Mesenchymal stem cell (in vitro differentiated cells and primary cell): ENCODE measurements around the gene GABRR1.
A peak's percentile ranks its signal among the peaks of the same experiment; 100 is the strongest.

Experiments
- DNase-seq: peaks from one replicate; pipeline ENCODE4 v3.0.0-alpha.2; 2013
- H2AFZ ChIP-seq: one replicate; pipeline ENCODE4 v1.6.1; 2013; ENCODE audit warnings: low read depth, mild to moderate bottlenecking, control low read depth, inconsistent platforms, low read length, moderate library complexity
- H2AK5ac ChIP-seq: 2 replicates; pipeline ENCODE4 v1.6.1; 2013; ENCODE audit warnings: low read length, moderate library complexity, mild to moderate bottlenecking, inconsistent platforms; ENCODE audit not compliant: severe bottlenecking
- H2BK120ac ChIP-seq: one replicate; pipeline ENCODE4 v1.6.1; 2013; ENCODE audit warnings: low read depth, mild to moderate bottlenecking, inconsistent platforms, low read length, moderate library complexity
- H2BK12ac ChIP-seq, 2 experiments: one replicate each; pipeline ENCODE4 v1.6.1; 2013; ENCODE audit warnings: inconsistent platforms in 2 of 2, low read length in 2 of 2, mild to moderate bottlenecking in 2 of 2, moderate library complexity in 2 of 2, control low read depth in 1 of 2
- H2BK15ac ChIP-seq: one replicate; pipeline ENCODE4 v1.6.1; 2013; ENCODE audit warnings: mild to moderate bottlenecking, low read depth, inconsistent platforms; ENCODE audit not compliant: poor library complexity, severe bottlenecking
- H2BK5ac ChIP-seq: 2 replicates; pipeline ENCODE4 v1.6.1; 2013; ENCODE audit warnings: low read depth, mild to moderate bottlenecking, low read length, control low read depth, inconsistent platforms; ENCODE audit not compliant: poor library complexity, severe bottlenecking
- H3K14ac ChIP-seq, 2 experiments: one replicate each; pipeline ENCODE4 v1.6.1; 2013; ENCODE audit warnings: inconsistent platforms in 2 of 2, low read length in 2 of 2, control low read depth in 1 of 2, mild to moderate bottlenecking in 1 of 2, moderate library complexity in 1 of 2
- H3K18ac ChIP-seq, 2 experiments: one replicate each; pipeline ENCODE4 v1.6.1; 2013; ENCODE audit warnings: inconsistent platforms in 2 of 2, low read length in 2 of 2, control low read depth in 1 of 2, low read depth in 1 of 2, mild to moderate bottlenecking in 1 of 2
- H3K23ac ChIP-seq, 2 experiments: one replicate each; pipeline ENCODE4 v1.6.1; 2013; ENCODE audit warnings: inconsistent platforms in 2 of 2, low read length in 2 of 2, mild to moderate bottlenecking in 2 of 2, moderate library complexity in 2 of 2, control low read depth in 1 of 2
- H3K27ac ChIP-seq: 2 replicates; pipeline ENCODE4 v1.5.1; 2013; ENCODE audit warnings: mild to moderate bottlenecking, moderate library complexity, low read length, control low read depth, inconsistent platforms; ENCODE audit not compliant: poor library complexity, severe bottlenecking
- H3K27me3 ChIP-seq, 2 experiments: 2 replicates each; pipeline versions ENCODE4 v1.6.1 to v1.7.0; 2013; ENCODE audit warnings: low read length in 2 of 2, mild to moderate bottlenecking in 2 of 2, moderate library complexity in 2 of 2, control low read depth in 1 of 2, inconsistent platforms in 1 of 2; ENCODE audit not compliant: control insufficient read depth in 1 of 2, insufficient read depth in 1 of 2
- H3K36me3 ChIP-seq, 2 experiments: 2 replicates each; pipeline versions ENCODE4 v1.6.1 to v1.7.0; 2013; ENCODE audit warnings: low read length in 2 of 2, control low read depth in 1 of 2, inconsistent platforms in 1 of 2, low read depth in 1 of 2, mild to moderate bottlenecking in 1 of 2; ENCODE audit not compliant: insufficient read depth in 2 of 2, control insufficient read depth in 1 of 2
- H3K4ac ChIP-seq, 2 experiments: one replicate each; pipeline ENCODE4 v1.6.1; 2013; ENCODE audit warnings: inconsistent platforms in 2 of 2, low read length in 2 of 2, mild to moderate bottlenecking in 2 of 2, moderate library complexity in 2 of 2, control low read depth in 1 of 2, low read depth in 1 of 2
- H3K4me1 ChIP-seq: 2 replicates; pipeline ENCODE4 v1.6.1; 2013; ENCODE audit warnings: low read depth, low read length, control low read depth; ENCODE audit not compliant: control insufficient read depth, insufficient read depth
- H3K4me2 ChIP-seq: 2 replicates; pipeline ENCODE4 v1.6.1; 2013; ENCODE audit warnings: low read length, mild to moderate bottlenecking, inconsistent platforms; ENCODE audit not compliant: poor library complexity, severe bottlenecking
- H3K4me3 ChIP-seq, 2 experiments: 2 replicates each; pipeline versions ENCODE4 v1.5.1 to v1.7.0; 2013; ENCODE audit warnings: low read length in 2 of 2, mild to moderate bottlenecking in 2 of 2, control low read depth in 1 of 2, low read depth in 1 of 2; ENCODE audit not compliant: insufficient read depth in 1 of 2
- H3K79me1 ChIP-seq: replicated peaks from 2 replicates; pipeline ENCODE4 v1.6.1; 2013; ENCODE audit warnings: mild to moderate bottlenecking, control low read depth, low read length, inconsistent platforms; ENCODE audit not compliant: poor library complexity, severe bottlenecking
- H3K9ac ChIP-seq: 2 replicates; pipeline ENCODE4 v1.7.0; 2013; ENCODE audit warnings: mild to moderate bottlenecking, low read length, moderate library complexity
- H3K9me3 ChIP-seq: 2 replicates; pipeline ENCODE4 v1.7.0; 2013; ENCODE audit warnings: mild to moderate bottlenecking, low read length; ENCODE audit not compliant: control insufficient read depth
- H4K8ac ChIP-seq: one replicate; pipeline ENCODE4 v1.6.1; 2013; ENCODE audit warnings: inconsistent platforms, mild to moderate bottlenecking, low read length, moderate library complexity
- H4K91ac ChIP-seq: one replicate; pipeline ENCODE4 v1.6.1; 2013; ENCODE audit warnings: mild to moderate bottlenecking, low read length, inconsistent platforms
- WGBS: methylation state at CpG from one replicate; pipeline ENCODE4 v1.1.7; 2013; ENCODE audit warnings: mixed read lengths; 5-methylcytosine and 5-hydroxymethylcytosine counted together

GABRR1 gene

GRCh38 chr6:89250239-89250638, 33.1 kb upstream of the GABRR1 start:
- Histone ChIP-seq H3K4me2 (no peak overlapping the region), H3K36me3 (no peaks in the 10 kb centered on the region), H2BK120ac (no peak overlapping the region), H3K18ac (no peak overlapping the region), H4K91ac (no peak overlapping the region), H3K23ac (no peak overlapping the region), H3K9ac (no peak overlapping the region), H3K79me1 (no peaks in the 10 kb centered on the region), H3K4ac (no peak overlapping the region), H2BK5ac (no peak overlapping the region), H3K27me3 (peaks cover 18 to 38% of the 10 kb centered on the region in 2 experiments), H4K8ac (no peak overlapping the region), H2AK5ac (no peak overlapping the region), H3K4me3 (no peak overlapping the region), H2BK15ac (no peak overlapping the region), H3K9me3 (no peaks in the 10 kb centered on the region), H3K14ac (no peak overlapping the region), H2BK12ac (no peak overlapping the region), H2AFZ (no peak overlapping the region), H3K4me1 (no peaks in the 10 kb centered on the region), H3K27ac (no peak overlapping the region)
- WGBS, result 73% methylated on average over 6 of the region's 7 CpGs
- no peak for DNase-seq

DNA sequence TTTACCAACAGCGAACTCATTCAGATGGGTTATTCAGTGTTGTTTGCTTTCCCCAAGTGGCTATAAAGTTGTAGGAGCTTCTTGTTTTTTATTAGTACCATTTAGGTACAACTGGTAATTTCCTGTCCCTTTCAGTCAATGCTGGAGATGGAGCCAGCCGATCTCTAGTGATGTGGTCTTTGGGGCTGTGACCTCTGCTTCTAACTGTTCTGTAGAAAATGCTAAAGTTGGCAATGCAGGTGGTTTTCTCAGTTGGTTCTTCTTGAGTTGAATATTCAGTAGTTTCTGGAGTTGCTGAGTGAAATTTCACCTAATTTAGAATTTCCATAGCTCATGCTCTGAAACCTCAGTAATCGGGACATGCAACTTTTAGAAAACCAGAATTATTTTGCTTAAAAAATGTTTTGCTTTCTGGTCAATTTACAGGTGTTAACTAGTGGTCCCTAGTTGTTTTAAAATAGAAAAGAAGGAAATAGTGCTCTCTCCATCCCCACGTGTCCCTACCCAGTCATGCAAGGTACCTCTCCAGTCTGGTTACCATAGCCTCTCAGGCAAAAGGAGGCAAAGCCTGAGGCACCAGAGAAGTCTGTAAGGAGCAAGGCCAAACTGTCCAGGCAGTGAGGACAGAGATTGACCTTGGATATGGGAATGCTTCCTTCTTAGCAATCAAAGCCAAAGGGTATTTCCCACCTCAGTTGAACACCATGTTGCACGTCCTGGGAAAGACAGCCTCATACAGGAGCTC, 27.3 kb upstream of the GABRR1 start:
- Histone ChIP-seq H4K91ac (no peak overlapping the region), H3K4ac (no peak overlapping the region), H2BK12ac (no peak overlapping the region), H3K27ac (no peak overlapping the region), H2AFZ (no peak overlapping the region), H3K23ac (no peak overlapping the region), H3K27me3 (peaks cover 18 to 30% of the 10 kb centered on the region in 2 experiments), H4K8ac (no peak overlapping the region), H3K9ac (no peak overlapping the region), H3K4me1 (no peaks in the 10 kb centered on the region), H3K18ac (no peak overlapping the region), H3K14ac (no peak overlapping the region), H3K4me3 (no peak overlapping the region), H2BK5ac (no peak overlapping the region), H3K36me3 (no peaks in the 10 kb centered on the region), H3K9me3 (no peaks in the 10 kb centered on the region), H2BK15ac (no peak overlapping the region), H3K79me1 (no peaks in the 10 kb centered on the region), H2AK5ac (no peak overlapping the region), H3K4me2 (no peak overlapping the region), H2BK120ac (no peak overlapping the region)
- DNase-seq, result no peak
- 70% methylated on average over 3 of the region's 5 CpGs for WGBS

- Histone ChIP-seq H3K4me1 (no peaks in the 10 kb centered on the region), H3K4me2 (no peak overlapping the region), H2BK5ac (no peak overlapping the region), H3K4me3 (no peak overlapping the region), H3K4ac (no peak overlapping the region), H2BK15ac (no peak overlapping the region), H2AFZ (no peak overlapping the region), H3K27ac (no peak overlapping the region), H3K36me3 (no peaks in the 10 kb centered on the region), H3K23ac (no peak overlapping the region), H3K79me1 (no peaks in the 10 kb centered on the region), H4K8ac (no peak overlapping the region), H2BK120ac (no peak overlapping the region), H3K18ac (no peak overlapping the region), H4K91ac (no peak overlapping the region), H3K27me3 (peaks cover 18 to 26% of the 10 kb centered on the region in 2 experiments), H3K9ac (no peak overlapping the region), H3K9me3 (no peaks in the 10 kb centered on the region), H2BK12ac (no peak overlapping the region), H2AK5ac (no peak overlapping the region), H3K14ac (no peak overlapping the region)
- no peak for DNase-seq
- no CpG with 5 or more reads among the region's 1 CpG for WGBS
These were observed 26.1 kb upstream of the GABRR1 start for GRCh38 chr6:89243331-89243629.

GRCh38 chr6:89242574-89243330, 25.6 kb upstream of the GABRR1 start:
- Histone ChIP-seq H2BK120ac (no peak overlapping the region), H3K79me1 (no peaks in the 10 kb centered on the region), H2AFZ (no peak overlapping the region), H3K27ac (no peak overlapping the region), H3K4me2 (no peak overlapping the region), H4K8ac (no peak overlapping the region), H2BK5ac (no peak overlapping the region), H3K14ac (no peak overlapping the region), H3K4me1 (no peaks in the 10 kb centered on the region), H3K4me3 (no peak overlapping the region), H3K4ac (no peak overlapping the region), H3K9me3 (no peaks in the 10 kb centered on the region), H3K23ac (no peak overlapping the region), H3K36me3 (no peaks in the 10 kb centered on the region), H4K91ac (no peak overlapping the region), H2BK12ac (no peak overlapping the region), H3K27me3 (peaks cover 18 to 26% of the 10 kb centered on the region in 2 experiments), H2BK15ac (no peak overlapping the region), H2AK5ac (no peak overlapping the region), H3K9ac (no peak overlapping the region), H3K18ac (no peak overlapping the region)
- DNase-seq, result peak; percentile 64
- 13% methylated on average over 3 of the region's 3 CpGs for WGBS
